GM19351 (cell line): ENCODE measurements around the gene CLEC16A.

Experiments
- ATAC-seq: cut with Tn5 transposase; IDR thresholded peaks from one replicate; pipeline ENCODE4 v1.9.1; 2021; ENCODE audit warnings: mild to moderate bottlenecking, moderate library complexity; ENCODE audit not compliant: unreplicated experiment

Gene CLEC16A

GRCh38 chr16:11034481-11034931 lies 90.1 kb downstream of the CLEC16A start:
- ATAC-seq, result no peak

GRCh38 chr16:11035096-11035495 lies 90.7 kb downstream of the CLEC16A start:
- no peak for ATAC-seq

- ATAC-seq, result no peak
Observed at GRCh38 chr16:11036040-11036439, 91.7 kb downstream of the CLEC16A start.

GRCh38 chr16:11036868-11037410 lies 92.6 kb downstream of the CLEC16A start:
- ATAC-seq, result no peak

- no peak for ATAC-seq
Observed at GRCh38 chr16:11038305-11038704, 93.9 kb downstream of the CLEC16A start.

GRCh38 chr16:11038777-11039176 lies 94.4 kb downstream of the CLEC16A start:
- ATAC-seq, result no peak

- no peak for ATAC-seq
Observed at GRCh38 chr16:11039726-11040125, 95.4 kb downstream of the CLEC16A start.

- no peak for ATAC-seq
Observed at GRCh38 chr16:11042191-11042590, 97.8 kb downstream of the CLEC16A start.

GRCh38 chr16:11045441-11045840 lies 101.1 kb downstream of the CLEC16A start:
- ATAC-seq, result no peak

GRCh38 chr16:11045846-11046245 lies 101.5 kb downstream of the CLEC16A start:
- ATAC-seq, result no peak

- ATAC-seq, result no peak
Observed at GRCh38 chr16:11046382-11046931, 102.1 kb downstream of the CLEC16A start.

GRCh38 chr16:11047057-11047456 lies 102.7 kb downstream of the CLEC16A start:
- ATAC-seq, result no peak

- no peak for ATAC-seq
Observed at GRCh38 chr16:11047939-11048800, 103.8 kb downstream of the CLEC16A start.

- no peak for ATAC-seq
Observed at GRCh38 chr16:11049396-11050059, 105.2 kb downstream of the CLEC16A start.

- no peak for ATAC-seq
Observed at GRCh38 chr16:11050536-11050935, 106.2 kb downstream of the CLEC16A start.

- ATAC-seq, result no peak
Observed at GRCh38 chr16:11050944-11051343, 106.6 kb downstream of the CLEC16A start.

GRCh38 chr16:11051430-11051829 lies 107.1 kb downstream of the CLEC16A start:
- no peak for ATAC-seq

GRCh38 chr16:11051879-11052808 lies 107.8 kb downstream of the CLEC16A start:
- peak; percentile 86 for ATAC-seq

GRCh38 chr16:11053916-11054460 lies 109.6 kb downstream of the CLEC16A start:
- no peak for ATAC-seq
